Esophagus muscularis mucosa (tissue), 4 donors: ENCODE results near the gene CCDC59. TPM values are rescaled to one million over a fixed set of nuclear protein-coding genes. Genes with fewer than 3 reads are reported as not detected.

Experiments used
- DNase-seq: peaks from one replicate; pipeline ENCODE4 v3.0.0-alpha.2; 2017; ENCODE audit errors: extremely low spot score
- H3K27ac ChIP-seq, 4 donors: fragments of 200-600 bp; sonication (generic); replicated peaks in 1 of 4; 1 replicate in 3 of 4; 2 replicates in 1 of 4; pipeline ENCODE4 v1.5.1; 2016 to 2019; ENCODE audit warnings: mild to moderate bottlenecking in 1 of 4
- H3K27me3 ChIP-seq, 4 donors: fragments of 200-600 bp; sonication (generic); one replicate each; pipeline versions ENCODE4 v1.5.1 to v1.6.0; 2016 to 2019
- H3K36me3 ChIP-seq, 4 donors: fragments of 200-600 bp; sonication (generic); one replicate each; pipeline ENCODE4 v1.5.1; 2016 to 2019
- H3K4me1 ChIP-seq, 4 donors: fragments of 200-600 bp; sonication (generic); one replicate each; pipeline ENCODE4 v1.5.1; 2016 to 2019
- H3K4me3 ChIP-seq, 4 donors: fragments of 200-600 bp; sonication (generic); 1 replicate in 2 of 4; 2 replicates in 2 of 4; pipeline ENCODE4 v1.5.1; 2016 to 2019; ENCODE audit warnings: mild to moderate bottlenecking in 4 of 4, moderate library complexity in 1 of 4
- H3K9me3 ChIP-seq, 4 donors: fragments of 200-600 bp; sonication (generic); 1 replicate in 3 of 4; 2 replicates in 1 of 4; pipeline ENCODE4 v1.5.1; 2016 to 2019
- EP300 ChIP-seq: sonication (generic); formaldehyde crosslinking; IDR thresholded peaks from one replicate; pipeline ENCODE4 v1.6.1; 2017; ENCODE audit warnings: antibody characterized with exemption
- POLR2A ChIP-seq: fragments of 450-650 bp; IDR thresholded peaks from one replicate; pipeline ENCODE4 v1.6.1; 2017; ENCODE audit warnings: antibody characterized with exemption, moderate library complexity, mild to moderate bottlenecking, low read depth
- POLR2AphosphoS5 ChIP-seq, 2 donors: sonication (generic); formaldehyde crosslinking; IDR thresholded peaks; one replicate each; pipeline ENCODE4 v1.6.1; 2017; ENCODE audit warnings: antibody characterized with exemption in 2 of 2
- WGBS: methylation state at CpG from one replicate; pipeline ENCODE4 v1.1.5; 2018; 5-methylcytosine and 5-hydroxymethylcytosine counted together
- intact Hi-C: fragments of 100-400 bp; cut with DNase I; formaldehyde crosslinking; loops from one replicate; pipeline ENCODE4 v1.15.1; 2023
- total RNA-seq, 4 donors: library from RNA; depleted of rRNA; stranded (reverse); fragments of >200 nt; gene quantifications; one replicate each; pipeline versions ENCODE4 v1.1.0 to v1.2.1, GENCODE V29; 2016
- TF ChIP-seq, protein P1 (sequence below), 3 experiments: fragments of 200-600 bp in 2 of 3; fragments of 450-650 bp in 1 of 3; sonication (generic) in 2 of 3; IDR thresholded peaks; one replicate each; pipeline ENCODE4 v1.5.1; 2017 to 2019; ENCODE audit warnings: antibody characterized with exemption in 3 of 3, mild to moderate bottlenecking in 2 of 3, moderate library complexity in 1 of 3

Gene CCDC59
- total RNA-seq, 4 donors from 2014 or later = 29.5 to 72.4 (median 46.9) TPM

DNA sequence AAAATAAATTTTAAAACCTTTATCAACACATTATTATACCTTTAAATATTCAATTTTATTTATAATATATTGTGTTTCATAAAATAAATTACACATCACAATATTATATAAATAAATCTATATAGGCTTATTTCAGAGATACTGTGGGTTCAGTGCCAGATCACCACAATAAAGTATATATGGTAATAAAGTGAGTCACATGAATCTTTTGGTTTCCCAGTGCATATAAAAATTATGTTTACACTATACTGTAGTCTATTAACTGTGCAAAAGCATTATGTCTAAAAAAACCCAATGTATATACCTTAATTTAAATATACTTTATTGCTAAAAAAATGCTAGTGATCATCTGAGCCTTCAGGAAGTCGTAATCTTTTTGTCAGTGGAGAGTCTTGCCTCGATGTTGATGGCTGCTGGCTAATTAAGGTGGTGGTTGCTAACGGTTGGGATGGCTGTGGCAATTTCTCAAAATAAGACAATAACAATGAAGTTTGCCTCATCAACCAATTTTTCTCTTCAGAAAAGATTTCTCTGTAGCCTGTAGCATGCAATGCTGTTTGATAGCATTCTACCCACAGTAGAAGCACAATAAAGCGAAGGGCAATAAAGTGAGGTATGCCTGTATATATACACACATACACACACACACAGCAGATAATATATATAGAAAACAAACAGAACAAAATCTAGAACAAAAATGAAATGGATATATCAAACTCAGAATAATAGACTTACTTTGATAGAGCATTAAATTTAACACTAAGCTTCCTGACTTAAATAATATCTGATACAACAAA is 32.4 kb downstream of the CCDC59 start:
- no peaks in the 10 kb centered on the region for H3K36me3 ChIP-seq
- H3K9me3 ChIP-seq = no peaks in the 10 kb centered on the region
- TF ChIP-seq, protein P1, sequence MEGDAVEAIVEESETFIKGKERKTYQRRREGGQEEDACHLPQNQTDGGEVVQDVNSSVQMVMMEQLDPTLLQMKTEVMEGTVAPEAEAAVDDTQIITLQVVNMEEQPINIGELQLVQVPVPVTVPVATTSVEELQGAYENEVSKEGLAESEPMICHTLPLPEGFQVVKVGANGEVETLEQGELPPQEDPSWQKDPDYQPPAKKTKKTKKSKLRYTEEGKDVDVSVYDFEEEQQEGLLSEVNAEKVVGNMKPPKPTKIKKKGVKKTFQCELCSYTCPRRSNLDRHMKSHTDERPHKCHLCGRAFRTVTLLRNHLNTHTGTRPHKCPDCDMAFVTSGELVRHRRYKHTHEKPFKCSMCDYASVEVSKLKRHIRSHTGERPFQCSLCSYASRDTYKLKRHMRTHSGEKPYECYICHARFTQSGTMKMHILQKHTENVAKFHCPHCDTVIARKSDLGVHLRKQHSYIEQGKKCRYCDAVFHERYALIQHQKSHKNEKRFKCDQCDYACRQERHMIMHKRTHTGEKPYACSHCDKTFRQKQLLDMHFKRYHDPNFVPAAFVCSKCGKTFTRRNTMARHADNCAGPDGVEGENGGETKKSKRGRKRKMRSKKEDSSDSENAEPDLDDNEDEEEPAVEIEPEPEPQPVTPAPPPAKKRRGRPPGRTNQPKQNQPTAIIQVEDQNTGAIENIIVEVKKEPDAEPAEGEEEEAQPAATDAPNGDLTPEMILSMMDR (IDR thresholded peaks at IDR 0.05) = no peak
- TF ChIP-seq EP300 (no peak), POLR2AphosphoS5 (IDR thresholded peaks at IDR 0.05) (no peak), POLR2A (no peak)
- intact Hi-C loops = loop anchor here (5.0 kb wide), 1 partner anchor 683 kb away; no protein-coding TSS in a partner anchor
- no peaks in the 10 kb centered on the region for H3K4me1 ChIP-seq
- H3K4me3 ChIP-seq = no peak overlapping the region
- 73% methylated on average over 4 of the region's 4 CpGs for WGBS
- H3K27me3 ChIP-seq = no peaks in the 10 kb centered on the region
- no peak for DNase-seq
- no peak overlapping the region for H3K27ac ChIP-seq

DNA sequence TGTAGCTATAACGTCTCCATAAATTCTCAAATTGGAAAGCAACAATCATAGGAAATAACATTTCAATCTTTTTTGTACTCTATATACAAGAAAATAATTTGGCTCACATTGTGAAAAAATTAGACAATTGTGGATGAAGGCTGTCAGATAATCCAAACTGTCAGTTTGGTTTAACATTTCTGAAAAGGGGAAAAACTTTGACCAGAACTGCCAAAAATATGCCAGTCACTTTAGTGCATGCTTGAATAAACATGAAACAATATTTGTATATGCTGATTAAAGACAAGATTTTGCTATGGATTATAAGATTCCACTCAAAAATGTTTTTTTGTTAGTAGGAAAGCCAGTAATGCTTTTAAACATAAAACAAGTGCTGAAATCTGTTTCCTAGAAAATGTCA is 38.9 kb downstream of the CCDC59 start:
- no peak overlapping the region for H3K27ac ChIP-seq
- no peak for TF ChIP-seq POLR2A
- TF ChIP-seq, protein P1 (IDR thresholded peaks at IDR 0.05) = no peak
- no peak for TF ChIP-seq EP300
- no peak for TF ChIP-seq POLR2AphosphoS5 (IDR thresholded peaks at IDR 0.05)
- intact Hi-C loops = no loop called here
- no peaks in the 10 kb centered on the region for H3K27me3 ChIP-seq
- WGBS = 66% methylated on average over 1 of the region's 1 CpG
- H3K4me1 ChIP-seq = no peaks in the 10 kb centered on the region
- no peak for DNase-seq
- no peak overlapping the region for H3K4me3 ChIP-seq
- H3K9me3 ChIP-seq = no peaks in the 10 kb centered on the region
- H3K36me3 ChIP-seq = no peaks in the 10 kb centered on the region

DNA sequence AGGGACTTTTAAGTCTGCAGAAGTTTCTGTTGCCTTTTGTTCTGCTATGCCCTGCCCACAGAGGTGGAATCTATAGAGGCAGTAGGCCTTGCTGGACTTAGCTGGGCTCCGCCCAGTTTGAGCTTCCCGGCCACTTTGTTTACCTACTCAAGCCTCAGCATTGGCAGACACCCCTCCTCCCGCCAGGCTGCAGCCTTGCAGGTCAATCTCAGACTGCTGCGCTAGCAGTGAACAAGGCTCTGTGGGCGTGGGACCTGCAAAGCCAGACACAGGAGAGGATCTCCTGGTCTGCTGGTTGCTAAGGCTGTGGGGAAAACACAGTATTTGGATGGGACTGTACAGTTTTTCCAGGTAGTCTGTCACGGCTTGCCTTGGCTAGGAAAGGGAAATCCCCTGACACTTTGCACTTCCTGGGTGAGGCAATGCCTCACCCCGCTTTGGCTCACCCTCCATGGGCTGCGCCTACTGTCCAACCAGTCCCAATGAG is 43.7 kb downstream of the CCDC59 start:
- DNase-seq = no peak
- no peak for TF ChIP-seq EP300
- no peak for TF ChIP-seq POLR2AphosphoS5 (IDR thresholded peaks at IDR 0.05)
- TF ChIP-seq, protein P1 (IDR thresholded peaks at IDR 0.05) = no peak
- no peak for TF ChIP-seq POLR2A
- Histone ChIP-seq H3K4me3 (no peak overlapping the region), H3K27me3 (no peaks in the 10 kb centered on the region), H3K9me3 (no peaks in the 10 kb centered on the region), H3K4me1 (no peaks in the 10 kb centered on the region), H3K36me3 (no peaks in the 10 kb centered on the region), H3K27ac (no peak overlapping the region)
- WGBS = 46% methylated on average over 8 of the region's 8 CpGs
- intact Hi-C loops = no loop called here

Other genes with a start within 250 kb of the CCDC59 start
- gene METTL25, start 142 bp upstream of the CCDC59 start, total RNA-seq = 10 to 100 TPM; 15.2 to 29.9 (median 22.0) TPM